ENCODE measurements around the gene DRC3.

- TF ChIP-seq CREB5 (CRISPR knock-in tag; IDR thresholded peaks at IDR 0.05; ENCODE audit: low read depth), result no peak
- no peak for TF ChIP-seq ZFP3 (CRISPR knock-in tag; IDR thresholded peaks at IDR 0.05)
- no peak for TF ChIP-seq TSHZ2 (CRISPR knock-in tag; IDR thresholded peaks at IDR 0.05)
- TF ChIP-seq ESRRG (CRISPR knock-in tag; IDR thresholded peaks at IDR 0.05), result no peak
- TF ChIP-seq ISL1 (CRISPR knock-in tag; IDR thresholded peaks at IDR 0.05), result no peak
- no peak for TF ChIP-seq BACH2 (CRISPR knock-in tag; IDR thresholded peaks at IDR 0.05; ENCODE audit: borderline replicate concordance)
- no peak for TF ChIP-seq ZFP30 (CRISPR knock-in tag; IDR thresholded peaks at IDR 0.05)
Measured at GRCh38 chr17:17981330-17981729, 8.7 kb downstream of the DRC3 start.

All from SK-N-SH treated with all-trans-retinoic acid at 6 μM for 48 hours (cell line).